Measurements from ENCODE around the gene FRMD4A.

The FRMD4A gene

DNA sequence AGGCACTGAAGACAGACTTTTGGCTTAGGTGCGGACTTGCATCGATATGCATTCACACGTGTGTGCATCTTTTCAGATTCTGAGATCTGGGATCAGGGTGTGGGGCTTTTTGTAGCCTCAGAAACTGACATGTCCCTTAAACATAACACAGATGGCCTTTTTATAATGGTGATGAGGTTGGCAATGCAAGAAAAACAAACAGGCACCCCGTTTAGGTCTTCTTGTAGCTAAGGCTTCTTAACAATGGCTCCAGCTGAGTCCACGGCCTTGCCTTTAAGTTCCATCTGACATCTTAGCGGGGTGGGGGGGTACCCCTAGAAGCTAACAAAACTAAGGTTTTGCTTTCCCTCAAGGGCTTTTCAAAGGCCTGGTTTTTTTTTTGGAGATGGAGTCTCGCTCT lies 597.7 kb downstream of the FRMD4A start:
- TF ChIP-seq, protein P1, sequence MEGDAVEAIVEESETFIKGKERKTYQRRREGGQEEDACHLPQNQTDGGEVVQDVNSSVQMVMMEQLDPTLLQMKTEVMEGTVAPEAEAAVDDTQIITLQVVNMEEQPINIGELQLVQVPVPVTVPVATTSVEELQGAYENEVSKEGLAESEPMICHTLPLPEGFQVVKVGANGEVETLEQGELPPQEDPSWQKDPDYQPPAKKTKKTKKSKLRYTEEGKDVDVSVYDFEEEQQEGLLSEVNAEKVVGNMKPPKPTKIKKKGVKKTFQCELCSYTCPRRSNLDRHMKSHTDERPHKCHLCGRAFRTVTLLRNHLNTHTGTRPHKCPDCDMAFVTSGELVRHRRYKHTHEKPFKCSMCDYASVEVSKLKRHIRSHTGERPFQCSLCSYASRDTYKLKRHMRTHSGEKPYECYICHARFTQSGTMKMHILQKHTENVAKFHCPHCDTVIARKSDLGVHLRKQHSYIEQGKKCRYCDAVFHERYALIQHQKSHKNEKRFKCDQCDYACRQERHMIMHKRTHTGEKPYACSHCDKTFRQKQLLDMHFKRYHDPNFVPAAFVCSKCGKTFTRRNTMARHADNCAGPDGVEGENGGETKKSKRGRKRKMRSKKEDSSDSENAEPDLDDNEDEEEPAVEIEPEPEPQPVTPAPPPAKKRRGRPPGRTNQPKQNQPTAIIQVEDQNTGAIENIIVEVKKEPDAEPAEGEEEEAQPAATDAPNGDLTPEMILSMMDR (IDR thresholded peaks at IDR 0.05; ENCODE audit: insufficient read depth, low read depth, low read length, missing control alignments) = no peak
- DNase-seq (ENCODE audit: low read depth) = no peak
- H3K4me3 ChIP-seq (ENCODE audit: low read length) = no peak overlapping the region

DNA sequence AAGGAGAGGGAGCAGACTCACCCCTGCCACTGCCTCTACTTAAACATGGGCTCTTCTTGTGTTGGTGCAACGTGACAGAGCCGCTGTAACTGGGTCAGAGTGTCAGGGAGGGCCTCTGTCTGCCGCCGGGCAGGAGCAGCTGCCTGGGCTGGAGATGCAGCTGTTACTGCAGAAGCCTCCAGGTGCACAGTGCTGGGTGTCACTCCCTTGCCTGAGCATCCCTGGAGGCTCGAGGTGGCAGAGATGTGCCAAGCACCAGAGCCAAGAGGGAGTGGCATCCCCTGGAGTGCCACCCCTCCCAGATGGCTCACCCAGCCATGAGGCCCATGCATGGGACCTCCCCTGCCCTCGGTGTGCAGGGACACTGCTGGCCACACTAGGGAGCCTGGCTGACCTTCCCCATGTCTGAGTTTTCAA lies 598.3 kb downstream of the FRMD4A start:
- DNase-seq (ENCODE audit: low read depth) = no peak
- TF ChIP-seq, protein P1 (IDR thresholded peaks at IDR 0.05; ENCODE audit: insufficient read depth, low read depth, low read length, missing control alignments) = no peak
- H3K4me3 ChIP-seq (ENCODE audit: low read length) = no peak overlapping the region

DNA sequence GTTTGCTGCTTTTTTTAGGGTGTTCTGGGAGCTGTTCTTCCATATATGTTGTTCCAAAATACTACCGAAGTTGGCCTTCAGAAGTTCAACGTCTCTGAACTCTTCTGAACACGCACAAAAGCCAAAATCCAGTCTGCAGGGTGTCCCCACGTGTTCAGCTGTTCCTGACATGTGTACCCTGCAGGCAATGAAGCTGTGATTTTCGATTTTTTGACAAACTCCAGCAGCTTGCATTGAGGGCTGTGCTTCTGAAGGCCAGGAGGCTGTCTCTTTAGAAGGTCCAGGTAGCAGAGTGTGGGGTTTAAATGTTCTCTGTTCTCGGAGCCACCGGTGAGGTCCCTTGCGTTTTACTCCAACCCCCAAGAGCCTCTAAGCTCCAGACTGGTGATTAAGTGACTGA lies 598.9 kb downstream of the FRMD4A start:
- TF ChIP-seq, protein P1 (IDR thresholded peaks at IDR 0.05; ENCODE audit: insufficient read depth, low read depth, low read length, missing control alignments) = no peak
- no peak for DNase-seq (ENCODE audit: low read depth)
- no peak overlapping the region for H3K4me3 ChIP-seq (ENCODE audit: low read length)

DNA sequence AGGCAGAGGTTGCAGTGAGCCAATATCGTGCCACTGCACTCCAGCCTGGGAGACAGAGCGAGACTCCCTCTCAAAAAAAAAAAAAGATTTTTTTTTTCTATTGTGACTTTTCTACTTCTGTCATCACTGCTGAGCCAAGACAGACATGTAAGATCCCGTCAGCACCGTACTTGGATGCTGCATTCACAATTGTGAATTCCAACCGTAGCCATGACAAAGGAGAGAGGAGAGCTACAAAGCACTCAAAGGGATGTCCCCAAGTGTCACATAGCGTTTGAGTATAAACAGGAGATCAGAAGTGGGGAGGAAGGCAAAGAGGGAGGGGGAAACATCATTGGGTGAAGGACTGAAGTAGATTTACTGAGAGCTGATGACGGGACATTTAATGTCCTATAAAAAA lies 599.8 kb downstream of the FRMD4A start:
- no peak overlapping the region for H3K4me3 ChIP-seq (ENCODE audit: low read length)
- TF ChIP-seq, protein P1 (IDR thresholded peaks at IDR 0.05; ENCODE audit: insufficient read depth, low read depth, low read length, missing control alignments) = no peak
- DNase-seq (ENCODE audit: low read depth) = no peak

DNA sequence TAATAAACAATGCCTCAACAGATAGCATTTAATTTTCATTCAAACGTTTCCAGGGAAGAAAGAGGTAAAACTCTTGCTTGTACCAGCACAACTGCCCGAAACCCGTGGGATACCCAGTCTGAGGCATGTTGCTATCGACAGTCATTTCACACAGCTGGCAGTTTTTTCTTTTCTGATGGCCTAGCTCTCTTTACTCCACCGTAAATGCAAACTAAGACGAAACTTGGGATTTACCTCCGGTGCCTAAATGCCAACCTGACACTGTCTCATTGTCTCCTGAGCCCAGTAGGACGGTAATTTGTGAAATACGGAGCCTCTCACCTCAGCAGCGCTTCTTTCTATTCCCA lies 600.4 kb downstream of the FRMD4A start:
- no peak for DNase-seq (ENCODE audit: low read depth)
- TF ChIP-seq, protein P1 (IDR thresholded peaks at IDR 0.05; ENCODE audit: insufficient read depth, low read depth, low read length, missing control alignments) = no peak
- H3K4me3 ChIP-seq (ENCODE audit: low read length) = no peak overlapping the region

DNA sequence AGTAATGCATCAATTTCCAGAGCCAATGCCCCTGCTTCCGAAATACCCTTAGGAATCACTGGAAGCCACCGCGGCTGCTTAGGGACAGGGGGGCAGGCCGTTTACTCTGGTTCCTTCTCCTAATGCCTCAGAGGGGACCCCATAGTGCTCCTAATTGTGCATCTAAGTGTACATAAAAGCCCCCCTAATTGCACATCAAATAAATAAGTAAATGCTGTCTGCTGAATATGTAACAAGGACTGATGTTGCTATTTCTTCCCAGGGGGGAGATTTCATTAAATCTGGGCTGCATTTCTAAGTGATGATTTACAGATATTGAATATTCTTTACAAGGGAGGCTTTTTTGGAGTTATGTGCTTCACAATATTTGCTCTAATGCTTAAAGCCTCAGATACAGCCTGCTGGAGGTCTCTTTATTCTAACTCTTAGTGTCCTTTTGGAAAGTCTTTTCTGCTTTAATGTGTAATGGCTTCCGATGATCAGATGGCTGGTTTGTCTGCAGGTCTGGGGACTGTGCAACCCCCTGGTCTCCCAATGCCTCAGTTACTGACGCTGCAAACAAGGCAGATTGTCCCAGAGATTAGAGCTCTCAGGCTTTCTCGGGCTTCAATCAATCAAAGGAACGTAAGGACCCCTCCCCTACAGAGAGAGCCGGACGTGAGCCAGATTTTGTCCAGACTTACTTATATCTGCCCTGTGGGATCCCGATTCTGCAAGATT lies 601.0 kb downstream of the FRMD4A start:
- TF ChIP-seq, protein P1 (IDR thresholded peaks at IDR 0.05; ENCODE audit: insufficient read depth, low read depth, low read length, missing control alignments) = no peak

DNA sequence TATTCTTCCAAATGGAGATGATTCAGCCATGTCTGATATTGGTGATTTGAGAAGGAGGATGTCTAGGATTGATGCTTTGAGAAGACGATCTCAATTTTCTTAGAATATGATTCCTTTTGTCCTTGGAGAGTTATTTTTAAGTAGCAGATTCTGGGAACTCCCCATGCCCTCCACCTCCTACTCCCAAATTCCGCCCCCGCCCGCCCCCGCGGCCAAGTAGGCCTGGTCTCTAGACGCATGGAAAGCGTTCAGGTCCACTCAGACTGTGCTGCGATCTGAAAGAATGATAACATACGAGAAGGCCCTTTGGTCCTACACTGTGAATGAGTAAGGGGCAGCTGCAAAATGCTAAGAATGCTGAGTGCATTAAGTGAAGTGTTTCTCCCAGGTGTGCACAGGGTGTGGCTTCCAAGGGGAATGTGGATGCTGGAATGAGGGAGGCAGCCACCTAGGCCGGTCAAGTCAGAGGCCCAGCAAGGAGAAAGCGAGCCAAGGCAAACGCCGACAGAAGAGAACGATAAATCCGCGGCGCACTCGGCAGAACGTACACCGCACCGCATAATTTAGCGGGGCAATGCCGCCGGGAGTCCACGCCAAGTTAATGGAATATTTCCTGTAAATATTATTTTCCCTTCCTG lies 601.7 kb downstream of the FRMD4A start:
- no peak overlapping the region for H3K4me3 ChIP-seq (ENCODE audit: low read length)
- DNase-seq (ENCODE audit: low read depth) = no peak
- TF ChIP-seq, protein P1 (IDR thresholded peaks at IDR 0.05; ENCODE audit: insufficient read depth, low read depth, low read length, missing control alignments) = no peak

More for the DNA sequence above, 601.0 kb downstream of the FRMD4A start:
- H3K4me3 ChIP-seq (ENCODE audit: low read length) = no peak overlapping the region
- DNase-seq (ENCODE audit: low read depth) = no peak

Data from epithelial cell of esophagus (primary cell).